HepG2 (cell line): ENCODE measurements around the gene TMEM260.

Experiments used
- HMGA1 ChIP-seq: sonication (generic); formaldehyde crosslinking; conservative IDR thresholded peaks from 2 replicates; pipeline ENCODE4 v1.4.0; 2020; ENCODE audit warnings: missing genetic modification reagents
- POLR2A ChIP-seq, 2 experiments: IDR thresholded peaks; 2 replicates each; pipeline ENCODE4 v1.6.1; 2011; ENCODE audit warnings: low read depth in 2 of 2, low read length in 2 of 2, mild to moderate bottlenecking in 1 of 2, moderate library complexity in 1 of 2; ENCODE audit not compliant: insufficient read depth in 1 of 2
- TAF15 ChIP-seq: fragments of 200-400 bp; formaldehyde crosslinking; IDR thresholded peaks from one replicate; pipeline ENCODE4 v1.6.1; 2018; ENCODE audit warnings: mild to moderate bottlenecking, low read depth, low read length; ENCODE audit not compliant: poor library complexity, severe bottlenecking
- TCF7L2 ChIP-seq: IDR thresholded peaks from 2 replicates; pipeline ENCODE4 v1.6.1; 2011; ENCODE audit warnings: mild to moderate bottlenecking, low read depth, low read length, moderate library complexity
- ZNF543 ChIP-seq: sonication (generic); formaldehyde crosslinking; IDR thresholded peaks from 2 replicates; pipeline ENCODE4 v1.4.0; 2020; ENCODE audit warnings: mild to moderate bottlenecking, missing genetic modification reagents
- TF ChIP-seq, protein P1 (sequence below): sonication (generic); formaldehyde crosslinking; IDR thresholded peaks from 2 replicates; pipeline ENCODE4 v1.4.0; 2020; ENCODE audit warnings: missing genetic modification reagents
- TF ChIP-seq, protein P2 (sequence below): sonication (generic); formaldehyde crosslinking; IDR thresholded peaks from 2 replicates; pipeline ENCODE4 v1.5.0; 2020; ENCODE audit warnings: mild to moderate bottlenecking, missing genetic modification reagents, moderate library complexity

DNA sequence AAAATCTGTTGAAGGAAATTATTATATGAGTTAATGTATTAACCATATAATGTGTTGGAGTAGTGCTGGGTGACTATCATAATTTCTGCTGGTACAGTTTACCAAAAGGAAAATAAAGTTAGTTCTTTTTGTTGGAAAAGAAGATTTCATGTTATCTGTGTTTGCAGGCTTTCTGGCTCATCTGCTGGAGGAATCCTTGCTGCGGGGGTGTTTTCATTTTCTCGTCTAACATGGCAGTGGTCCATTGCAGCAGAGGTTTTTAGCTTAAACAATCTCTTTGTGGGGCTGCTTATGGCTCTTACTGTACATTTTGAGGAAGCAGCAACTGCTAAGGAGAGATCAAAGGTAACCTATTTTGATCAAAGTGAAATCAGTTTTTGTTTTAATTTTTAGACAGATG is 24.1 kb downstream of the TMEM260 start:
- TF ChIP-seq POLR2A (IDR thresholded peaks at IDR 0.05; ENCODE audit: insufficient read depth in 1 of 2, low read depth in 2 of 2, low read length in 2 of 2): no peak
- TF ChIP-seq, protein P1, sequence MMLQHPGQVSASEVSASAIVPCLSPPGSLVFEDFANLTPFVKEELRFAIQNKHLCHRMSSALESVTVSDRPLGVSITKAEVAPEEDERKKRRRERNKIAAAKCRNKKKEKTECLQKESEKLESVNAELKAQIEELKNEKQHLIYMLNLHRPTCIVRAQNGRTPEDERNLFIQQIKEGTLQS (CRISPR knock-in tag): no peak
- TF ChIP-seq ZNF543 (CRISPR knock-in tag): no peak
- TF ChIP-seq, protein P2, sequence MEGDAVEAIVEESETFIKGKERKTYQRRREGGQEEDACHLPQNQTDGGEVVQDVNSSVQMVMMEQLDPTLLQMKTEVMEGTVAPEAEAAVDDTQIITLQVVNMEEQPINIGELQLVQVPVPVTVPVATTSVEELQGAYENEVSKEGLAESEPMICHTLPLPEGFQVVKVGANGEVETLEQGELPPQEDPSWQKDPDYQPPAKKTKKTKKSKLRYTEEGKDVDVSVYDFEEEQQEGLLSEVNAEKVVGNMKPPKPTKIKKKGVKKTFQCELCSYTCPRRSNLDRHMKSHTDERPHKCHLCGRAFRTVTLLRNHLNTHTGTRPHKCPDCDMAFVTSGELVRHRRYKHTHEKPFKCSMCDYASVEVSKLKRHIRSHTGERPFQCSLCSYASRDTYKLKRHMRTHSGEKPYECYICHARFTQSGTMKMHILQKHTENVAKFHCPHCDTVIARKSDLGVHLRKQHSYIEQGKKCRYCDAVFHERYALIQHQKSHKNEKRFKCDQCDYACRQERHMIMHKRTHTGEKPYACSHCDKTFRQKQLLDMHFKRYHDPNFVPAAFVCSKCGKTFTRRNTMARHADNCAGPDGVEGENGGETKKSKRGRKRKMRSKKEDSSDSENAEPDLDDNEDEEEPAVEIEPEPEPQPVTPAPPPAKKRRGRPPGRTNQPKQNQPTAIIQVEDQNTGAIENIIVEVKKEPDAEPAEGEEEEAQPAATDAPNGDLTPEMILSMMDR: no peak
- no peak for TF ChIP-seq HMGA1 (CRISPR knock-in tag)
- TF ChIP-seq TCF7L2: no peak
- no peak for TF ChIP-seq TAF15
